Peyer's patch (tissue), 4 donors: ENCODE data around the gene MLH1.

Experiments used
- POLR2A ChIP-seq, 2 donors: fragments of 450-650 bp; IDR thresholded peaks; one replicate each; pipeline ENCODE4 v1.5.1; 2017; ENCODE audit warnings: antibody characterized with exemption in 2 of 2, mild to moderate bottlenecking in 2 of 2, moderate library complexity in 2 of 2
- TF ChIP-seq, protein P1 (sequence below), 6 experiments: fragments of 450-650 bp in 4 of 6; fragments of 200-600 bp in 2 of 6; sonication (generic) in 1 of 6; IDR thresholded peaks; one replicate each; pipeline ENCODE4 v1.5.1; 2017 to 2019; ENCODE audit warnings: antibody characterized with exemption in 6 of 6, mild to moderate bottlenecking in 3 of 6, moderate library complexity in 1 of 6

DNA sequence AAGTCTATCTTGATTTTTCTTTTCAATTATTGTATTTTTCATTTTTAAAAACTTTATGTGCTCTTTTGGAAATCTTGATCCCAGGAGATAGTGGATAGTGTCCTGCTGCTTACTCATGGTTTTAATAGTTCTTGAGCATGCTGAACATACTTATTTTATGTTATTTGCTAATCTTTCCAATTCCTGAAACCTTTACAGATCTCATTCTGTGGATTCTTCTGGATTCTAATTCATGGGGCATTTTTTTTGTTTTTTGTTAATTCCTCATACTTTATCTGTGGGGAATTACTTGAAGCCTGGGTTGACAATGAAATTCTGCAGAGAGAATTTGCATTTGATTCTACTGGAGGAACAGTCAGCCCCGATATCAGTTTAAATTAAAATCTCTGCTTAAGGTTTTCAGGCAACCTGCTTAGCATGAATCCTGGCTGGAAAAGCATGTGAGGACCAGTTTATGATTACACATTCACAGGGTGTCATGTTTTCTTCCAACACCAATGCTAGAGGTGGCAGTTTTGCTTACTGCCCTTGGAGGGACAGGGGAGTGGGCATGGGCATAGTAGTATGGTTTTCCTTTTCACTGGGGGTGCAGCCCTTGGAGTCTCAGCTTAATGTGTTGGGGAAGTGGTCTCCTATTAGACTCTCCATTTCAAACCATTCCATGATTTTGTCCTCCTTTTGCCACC lies 46.0 kb downstream of the MLH1 start:
- TF ChIP-seq, protein P1, sequence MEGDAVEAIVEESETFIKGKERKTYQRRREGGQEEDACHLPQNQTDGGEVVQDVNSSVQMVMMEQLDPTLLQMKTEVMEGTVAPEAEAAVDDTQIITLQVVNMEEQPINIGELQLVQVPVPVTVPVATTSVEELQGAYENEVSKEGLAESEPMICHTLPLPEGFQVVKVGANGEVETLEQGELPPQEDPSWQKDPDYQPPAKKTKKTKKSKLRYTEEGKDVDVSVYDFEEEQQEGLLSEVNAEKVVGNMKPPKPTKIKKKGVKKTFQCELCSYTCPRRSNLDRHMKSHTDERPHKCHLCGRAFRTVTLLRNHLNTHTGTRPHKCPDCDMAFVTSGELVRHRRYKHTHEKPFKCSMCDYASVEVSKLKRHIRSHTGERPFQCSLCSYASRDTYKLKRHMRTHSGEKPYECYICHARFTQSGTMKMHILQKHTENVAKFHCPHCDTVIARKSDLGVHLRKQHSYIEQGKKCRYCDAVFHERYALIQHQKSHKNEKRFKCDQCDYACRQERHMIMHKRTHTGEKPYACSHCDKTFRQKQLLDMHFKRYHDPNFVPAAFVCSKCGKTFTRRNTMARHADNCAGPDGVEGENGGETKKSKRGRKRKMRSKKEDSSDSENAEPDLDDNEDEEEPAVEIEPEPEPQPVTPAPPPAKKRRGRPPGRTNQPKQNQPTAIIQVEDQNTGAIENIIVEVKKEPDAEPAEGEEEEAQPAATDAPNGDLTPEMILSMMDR (IDR thresholded peaks at IDR 0.05), result no peak
- TF ChIP-seq POLR2A (IDR thresholded peaks at IDR 0.05), result no peak
